Stimulated activated CD8-positive, alpha-beta memory T cell treated with anti-CD3 and anti-CD28 coated beads, Interleukin-2, amount 100 ng/mL, for 1 hour (primary cell): ENCODE results near the gene PRDM16.

ENCODE experiments used
- DNase-seq, 2 donors: peaks; one replicate each; pipeline ENCODE4 v3.0.0-alpha.2; 2020; ENCODE audit warnings: low read depth in 2 of 2

PRDM16 gene

DNA sequence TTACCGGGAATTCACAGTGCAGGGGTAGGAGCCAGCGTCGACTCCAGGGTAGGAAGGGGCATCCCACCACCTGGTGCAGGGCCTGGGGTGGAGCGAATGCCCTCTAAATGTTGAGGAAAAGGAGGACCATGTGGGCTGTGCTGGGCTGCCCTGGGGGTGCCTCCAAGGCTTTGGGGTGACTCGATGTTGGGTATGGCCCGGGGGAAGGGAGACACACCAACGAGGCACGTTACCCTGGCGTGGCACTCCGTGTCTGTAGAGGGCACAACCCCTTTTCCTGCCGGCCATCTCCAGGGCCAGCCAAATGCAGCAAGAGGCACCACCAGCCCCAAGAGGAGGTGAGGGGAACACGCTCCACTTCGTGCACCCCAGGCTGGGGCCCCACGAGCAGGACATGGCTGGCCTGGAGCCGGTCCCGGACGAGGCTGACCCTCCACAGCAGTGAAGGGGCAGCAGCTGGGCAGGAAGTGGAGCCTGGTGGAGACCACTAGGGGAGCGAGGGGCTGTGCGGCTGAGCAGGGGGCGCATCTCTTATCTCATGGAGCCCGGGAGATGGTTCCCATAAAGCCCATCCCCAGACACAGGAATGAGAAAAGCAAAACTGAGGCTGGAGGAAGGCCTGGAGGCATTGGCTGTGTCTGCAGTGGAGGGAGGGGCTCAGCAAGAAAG lies 36.5 kb upstream of the PRDM16 start:
- DNase-seq: no peak

DNA sequence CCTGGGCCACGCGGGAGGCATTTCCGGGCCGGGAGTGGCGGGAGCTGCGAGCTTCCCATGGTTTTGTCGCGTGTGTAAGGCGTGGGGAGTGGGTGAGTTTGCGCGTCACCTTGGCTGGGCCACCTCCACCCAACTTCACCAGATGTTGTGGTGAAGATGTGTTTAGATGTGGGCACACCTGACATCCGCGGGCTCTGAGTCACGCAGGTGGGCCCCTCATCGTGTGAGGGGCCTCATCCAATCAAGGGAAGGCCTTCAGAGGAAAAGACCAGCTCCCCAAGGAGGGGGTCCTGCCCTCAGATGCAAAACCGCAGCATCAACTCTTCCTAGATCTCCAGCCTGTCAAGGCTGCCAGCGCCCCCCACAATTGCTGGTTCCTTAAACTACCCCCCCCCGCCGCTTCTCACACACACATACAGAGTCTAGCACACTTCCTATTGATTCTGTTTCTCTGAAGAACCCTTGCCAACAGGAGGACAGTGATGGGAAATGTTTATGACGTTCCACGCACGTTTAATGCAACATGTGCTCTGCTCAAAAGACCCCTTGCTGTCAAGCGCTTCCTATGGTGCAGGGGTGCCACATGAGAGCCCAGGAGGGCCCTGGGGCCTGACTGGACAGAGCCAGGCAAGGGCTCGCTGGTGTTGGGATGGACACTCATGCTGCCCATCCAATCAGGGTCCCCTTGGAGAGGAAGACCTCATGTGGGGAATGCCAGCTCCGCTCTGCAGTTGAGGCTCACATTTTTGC lies 35.8 kb upstream of the PRDM16 start:
- peak in 1 of 2 donors; percentile 17 for DNase-seq

DNA sequence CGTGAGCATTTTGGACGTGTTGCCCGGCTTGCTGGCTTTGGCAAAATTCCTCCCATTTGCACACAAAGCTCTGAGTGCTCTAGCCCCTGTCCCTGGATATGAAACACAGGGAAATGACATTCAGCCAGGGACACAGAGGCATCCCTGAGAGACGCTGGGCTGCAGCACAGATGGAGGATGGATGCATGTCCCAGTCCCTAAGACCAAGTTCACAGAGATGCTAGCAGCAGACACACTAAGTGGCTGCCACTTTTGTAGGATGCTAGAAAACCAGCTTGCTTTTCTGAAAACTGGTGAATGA lies 35.3 kb upstream of the PRDM16 start:
- DNase-seq: no peak

DNA sequence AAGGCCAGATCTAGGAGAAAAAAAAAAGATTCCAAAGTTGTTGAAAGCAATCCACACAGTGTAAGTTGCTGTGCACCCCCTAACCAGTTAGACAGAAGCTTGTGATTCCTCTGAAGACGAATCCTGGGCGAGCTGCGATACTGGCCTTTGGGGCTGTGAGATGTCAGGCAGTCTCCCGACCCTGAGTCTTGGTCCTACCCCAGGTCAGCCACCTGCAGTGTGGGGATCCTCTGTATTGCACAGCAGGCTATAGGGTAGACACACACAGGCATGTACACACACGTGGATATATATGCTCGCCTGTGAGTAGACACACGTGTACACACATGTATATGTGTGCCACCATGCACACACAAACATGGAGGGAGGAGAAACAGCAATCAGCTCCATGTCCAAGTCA lies 34.8 kb upstream of the PRDM16 start:
- no peak for DNase-seq

DNA sequence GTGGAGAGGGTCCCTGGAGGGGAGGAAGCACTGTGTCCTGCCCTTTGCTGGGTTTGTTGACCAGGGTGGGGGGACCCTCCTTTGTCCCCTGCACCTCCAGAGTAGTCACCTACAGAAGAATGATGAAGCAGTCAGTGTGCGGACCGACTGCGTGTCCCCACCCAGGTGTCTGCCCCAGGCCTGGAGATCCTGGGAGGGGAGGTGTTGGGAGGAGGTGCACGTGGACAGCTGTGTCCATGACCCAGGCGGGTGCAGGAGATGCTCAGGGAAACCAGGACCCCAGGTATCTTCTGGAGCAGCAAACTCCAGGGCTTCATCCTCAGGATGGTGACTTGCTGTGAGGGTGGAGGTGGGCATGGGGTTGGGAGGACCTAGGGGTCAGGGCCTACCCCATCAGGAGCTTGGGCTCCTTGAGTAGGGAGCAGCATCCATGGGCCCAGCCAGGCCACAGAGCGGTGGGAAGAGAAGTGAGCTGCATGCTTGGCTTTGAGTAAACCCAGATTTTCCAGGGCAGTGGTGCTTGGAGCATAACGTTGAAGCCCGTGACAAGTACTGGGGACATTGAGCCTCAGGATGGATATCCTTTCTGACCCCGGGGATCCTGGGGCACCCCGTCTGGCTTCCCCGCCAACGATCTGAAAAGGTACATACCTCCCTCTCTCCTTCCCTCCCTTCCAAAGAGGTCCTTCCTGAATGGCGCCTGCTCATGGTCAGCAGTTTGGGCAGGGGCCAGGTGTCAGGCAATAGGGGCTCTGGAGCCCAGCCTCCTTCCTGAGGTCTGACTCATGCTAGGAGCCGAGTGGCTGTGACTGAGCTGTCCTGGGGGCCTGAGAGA lies 34.1 kb upstream of the PRDM16 start:
- no peak for DNase-seq

DNA sequence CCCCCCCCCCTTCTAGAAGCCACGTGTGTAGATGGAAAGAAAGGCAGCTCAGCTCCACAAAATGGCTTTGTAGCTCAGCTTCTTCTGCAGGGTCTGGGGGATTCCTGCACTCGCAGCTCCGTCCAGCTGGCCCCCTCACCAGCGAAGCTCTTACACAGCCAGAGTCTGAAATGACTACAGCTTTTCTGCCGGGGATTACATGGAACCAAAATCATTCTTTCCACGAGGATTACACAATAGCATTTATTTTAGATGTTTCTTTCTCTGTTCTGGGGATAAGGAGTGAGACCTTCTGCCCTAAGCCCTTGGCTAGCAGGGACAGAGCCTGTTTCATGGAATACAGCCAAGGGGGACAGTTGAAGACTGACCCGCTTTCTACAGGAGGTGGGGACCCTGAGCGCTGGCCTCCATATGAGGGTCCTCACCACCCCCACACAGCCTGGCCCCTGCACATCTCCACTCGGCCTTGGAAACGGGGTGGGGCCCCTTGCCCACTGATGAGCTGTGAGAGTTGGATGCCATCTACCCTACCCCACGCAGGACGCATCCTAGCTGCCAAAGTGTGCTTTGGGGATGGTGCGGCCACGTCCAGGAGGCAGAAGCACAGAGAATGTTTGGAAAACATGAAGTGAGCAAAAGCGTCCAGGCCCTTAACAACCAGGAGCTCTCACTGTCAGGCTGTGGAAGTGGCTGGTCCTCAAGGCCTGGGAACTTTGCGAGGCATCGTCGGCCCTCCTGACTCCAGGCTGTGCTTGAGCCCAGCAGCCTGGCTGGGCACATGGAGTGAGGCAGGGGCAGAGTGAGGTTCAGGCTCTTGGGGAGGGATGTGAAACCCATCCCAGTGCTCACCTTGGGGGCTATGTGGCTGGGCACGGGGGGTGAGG lies 33.2 kb upstream of the PRDM16 start:
- DNase-seq: no peak

DNA sequence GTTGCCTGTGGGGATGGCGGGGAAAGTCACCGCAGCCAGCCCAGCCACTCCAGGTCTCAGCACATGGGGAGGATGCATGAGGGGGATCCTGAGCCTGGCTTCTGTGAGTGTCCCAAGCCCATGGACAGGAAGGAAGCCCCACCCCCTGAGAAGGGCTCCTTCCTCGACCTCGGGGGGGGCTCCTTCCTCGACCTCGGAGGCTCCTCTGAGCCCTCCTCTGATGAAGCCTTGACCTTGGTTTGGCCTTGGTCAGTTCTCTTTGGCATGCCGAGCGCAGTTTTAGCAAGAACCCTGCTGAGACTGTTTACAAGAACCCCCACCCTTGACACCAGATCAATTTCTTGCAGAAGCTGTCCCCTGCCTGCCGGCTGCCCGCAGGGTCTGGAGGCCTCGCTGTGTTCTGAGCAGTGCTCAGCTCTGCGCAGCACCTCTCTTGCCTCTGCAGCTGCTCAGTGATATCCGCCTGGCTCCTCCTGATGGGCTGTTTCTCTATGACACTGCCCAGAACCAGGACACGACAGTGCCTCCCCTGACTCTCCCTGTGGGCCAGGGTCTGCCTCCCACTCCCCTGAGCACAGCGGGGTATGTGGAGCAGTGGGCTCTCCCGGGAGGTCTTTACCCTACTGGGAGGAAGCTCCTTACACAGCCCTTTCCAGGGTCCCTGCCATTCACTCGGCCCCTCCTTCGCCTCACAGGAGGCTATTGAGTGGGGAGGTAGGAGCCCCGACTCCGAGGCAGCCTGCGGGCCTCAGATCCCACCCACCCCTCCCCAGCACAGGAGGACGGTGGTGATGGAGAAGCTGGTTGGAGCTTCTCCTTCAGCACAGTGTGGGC lies 32.3 kb upstream of the PRDM16 start:
- no peak for DNase-seq

DNA sequence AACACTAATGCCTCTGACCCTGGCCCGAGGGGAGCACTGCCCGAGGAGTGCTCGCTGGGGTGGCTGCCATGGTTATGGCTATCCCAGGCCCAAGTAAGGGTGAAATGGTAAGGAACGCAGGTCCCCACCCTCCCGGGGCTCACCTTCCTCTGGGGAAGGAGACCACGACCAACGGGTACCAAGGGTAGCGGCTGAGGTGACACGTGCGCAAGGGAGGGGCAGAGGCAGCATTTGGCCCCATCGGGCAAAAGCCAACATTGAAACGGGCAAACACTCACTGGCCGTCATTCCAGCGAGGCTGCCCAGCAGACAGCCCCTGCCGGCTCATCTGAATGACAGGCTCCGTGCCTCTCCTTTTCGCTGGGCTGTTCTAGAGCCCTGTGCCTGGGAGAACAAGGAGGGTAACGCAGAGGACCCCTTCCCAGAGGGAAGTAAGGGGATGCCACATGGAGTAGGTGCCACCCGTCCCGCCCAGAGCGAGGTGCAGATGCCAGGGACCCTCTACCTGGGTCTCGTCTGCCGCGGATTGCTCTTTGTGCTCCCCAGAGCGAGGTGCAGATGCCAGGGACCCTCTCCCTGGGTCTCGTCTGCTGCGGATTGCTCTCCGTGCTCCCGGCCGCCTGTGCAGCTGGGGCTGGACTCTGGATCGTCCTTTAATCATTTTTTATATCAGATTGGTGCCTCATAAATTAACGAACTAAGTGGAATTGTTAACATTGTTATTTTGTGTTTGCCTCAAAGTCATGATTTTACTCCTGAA lies 31.5 kb upstream of the PRDM16 start:
- no peak for DNase-seq

DNA sequence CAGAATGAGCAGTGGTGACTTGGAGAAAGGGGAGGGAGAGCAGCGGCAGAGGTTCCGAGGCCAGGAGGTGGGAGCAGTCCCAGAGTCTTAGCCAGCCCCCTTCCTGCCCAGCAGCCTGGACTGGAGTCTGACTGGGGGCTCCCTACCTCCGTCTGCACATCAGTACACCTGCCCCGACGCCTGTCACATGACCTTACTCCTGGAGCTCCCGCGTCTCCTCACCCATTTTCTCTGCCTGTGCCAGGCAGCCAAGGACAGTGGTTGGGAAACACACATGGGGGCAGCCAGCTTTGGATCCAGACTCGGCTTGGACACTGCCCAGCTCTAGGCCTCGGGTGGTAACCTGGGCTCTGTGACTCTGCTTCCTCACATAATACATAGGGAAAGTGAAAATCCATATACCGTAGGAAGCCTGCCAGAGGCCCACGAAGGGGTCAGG lies 30.9 kb upstream of the PRDM16 start:
- DNase-seq: no peak

DNA sequence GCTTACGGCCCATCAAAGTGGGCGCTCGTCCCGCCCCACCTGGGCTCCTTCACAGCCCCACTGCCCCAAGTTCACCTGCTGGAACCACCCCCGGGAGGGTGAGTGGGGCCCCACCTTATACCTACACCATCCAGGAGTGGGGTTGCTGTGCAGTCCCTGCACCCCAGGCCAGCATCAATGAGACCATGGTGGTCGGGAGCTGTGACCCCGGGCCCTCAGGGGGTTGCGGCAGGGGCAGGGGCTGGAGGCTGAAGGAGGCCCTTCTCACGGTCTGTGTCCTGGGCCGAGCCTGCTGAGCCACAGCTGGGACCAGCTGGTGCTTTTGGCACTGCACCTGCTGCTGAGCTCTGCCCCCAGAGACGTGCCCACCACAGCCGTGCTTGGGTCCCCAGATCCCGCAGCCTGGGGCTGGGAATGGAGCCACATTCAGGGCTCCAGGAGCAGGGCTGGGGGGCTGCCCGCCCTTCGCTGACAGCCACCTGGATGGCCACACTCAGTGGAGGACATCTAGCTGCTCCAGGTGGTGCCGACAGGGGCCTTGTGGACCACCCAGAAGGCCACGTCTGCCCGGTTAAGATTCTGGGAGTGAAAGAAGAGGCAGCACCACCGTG lies 30.3 kb upstream of the PRDM16 start:
- DNase-seq: no peak

DNA sequence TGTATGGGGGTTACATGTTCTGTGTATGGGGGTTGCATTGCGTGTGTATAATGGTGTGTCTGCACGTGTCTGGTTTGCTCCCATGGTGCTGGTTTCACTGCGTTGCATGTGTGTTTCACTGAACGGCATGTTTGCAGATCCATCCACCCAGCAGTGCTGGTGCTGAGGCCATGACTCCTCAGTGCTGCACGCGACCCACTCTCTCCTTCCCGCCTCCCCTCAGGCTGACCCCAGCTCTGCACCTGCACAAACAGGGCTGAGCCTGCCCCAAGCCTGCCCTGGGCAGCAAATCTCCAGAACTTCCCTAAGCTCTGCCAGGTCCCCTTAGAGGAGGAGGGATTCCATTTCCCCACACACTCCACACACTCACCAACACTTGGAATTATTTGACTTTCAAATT lies 29.0 kb upstream of the PRDM16 start:
- DNase-seq: no peak

DNA sequence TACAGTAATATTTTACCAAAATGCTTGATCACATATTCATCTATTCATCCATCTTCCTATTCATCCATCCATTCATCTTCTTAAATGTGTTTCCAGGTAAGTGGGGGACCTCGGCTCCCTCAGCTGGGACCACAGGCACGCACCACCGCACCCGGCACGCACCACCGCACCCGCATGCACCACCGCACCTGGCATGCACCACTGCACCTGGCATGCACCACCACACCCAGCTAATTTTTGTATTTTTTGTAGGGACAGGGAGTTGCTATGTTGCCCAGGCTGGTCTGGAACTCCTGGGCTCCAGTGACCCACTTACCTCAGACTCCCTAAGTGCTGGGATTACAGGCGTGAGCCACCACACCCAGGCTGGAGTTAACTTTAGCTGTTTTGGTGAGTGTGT lies 26.5 kb upstream of the PRDM16 start:
- DNase-seq: no peak

DNA sequence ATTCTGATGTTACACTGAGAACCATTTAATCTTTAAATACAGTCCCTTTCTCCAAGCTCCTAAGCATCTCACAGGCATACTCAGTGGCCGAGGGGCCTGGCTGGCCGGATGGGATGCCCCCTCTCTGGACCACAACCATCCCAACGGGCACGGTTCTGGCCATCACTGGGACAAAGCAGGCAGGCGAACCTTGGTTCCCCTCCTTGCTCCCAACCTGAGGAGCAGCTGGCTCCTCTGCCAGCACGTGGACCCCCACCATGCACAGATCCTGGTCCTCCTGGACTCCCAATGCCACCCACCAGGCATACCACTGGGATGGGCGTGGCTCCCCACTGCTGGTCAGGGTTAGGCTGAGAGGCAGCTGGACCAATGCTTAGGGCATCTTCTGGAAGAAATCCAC lies 19.8 kb upstream of the PRDM16 start:
- no peak for DNase-seq

DNA sequence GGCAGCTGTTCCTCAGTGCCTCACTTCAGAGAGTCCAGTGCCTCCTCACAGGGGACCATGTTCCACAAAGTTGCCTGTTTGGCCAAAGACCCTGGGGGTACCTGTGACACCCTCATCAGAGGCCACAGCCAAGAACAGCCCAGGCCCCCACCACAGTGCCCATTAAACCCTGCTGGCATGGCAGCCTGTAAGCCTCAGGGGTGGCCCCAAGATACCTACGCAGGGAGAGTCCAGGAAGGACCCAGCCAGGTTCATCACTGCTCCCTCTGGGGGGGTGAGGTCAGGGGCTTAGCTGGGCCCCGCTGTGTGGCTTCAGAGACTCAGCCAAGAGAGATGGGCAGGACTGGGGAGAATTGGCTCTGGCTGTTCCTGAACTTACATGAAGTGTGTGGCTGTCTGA lies 19.1 kb upstream of the PRDM16 start:
- DNase-seq: no peak

DNA sequence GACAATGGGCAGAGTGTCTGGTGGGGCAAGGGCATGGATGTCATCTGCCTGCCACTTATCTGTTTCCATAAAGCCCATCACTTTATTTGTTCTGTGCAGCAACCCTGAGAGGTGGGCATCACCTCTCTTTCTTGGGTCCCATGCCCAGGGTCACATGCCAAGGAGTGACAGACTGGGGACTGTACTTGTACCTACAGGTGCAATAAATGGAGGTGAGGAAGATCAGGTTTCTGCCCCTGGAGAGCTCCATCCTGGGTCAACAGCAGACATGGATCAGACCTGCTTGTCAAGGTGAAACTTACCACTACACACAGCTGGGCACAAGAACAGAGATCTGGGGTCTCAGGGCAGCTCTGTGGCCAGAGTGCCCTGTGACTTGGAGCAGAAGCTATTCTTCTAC lies 18.4 kb upstream of the PRDM16 start:
- no peak for DNase-seq

DNA sequence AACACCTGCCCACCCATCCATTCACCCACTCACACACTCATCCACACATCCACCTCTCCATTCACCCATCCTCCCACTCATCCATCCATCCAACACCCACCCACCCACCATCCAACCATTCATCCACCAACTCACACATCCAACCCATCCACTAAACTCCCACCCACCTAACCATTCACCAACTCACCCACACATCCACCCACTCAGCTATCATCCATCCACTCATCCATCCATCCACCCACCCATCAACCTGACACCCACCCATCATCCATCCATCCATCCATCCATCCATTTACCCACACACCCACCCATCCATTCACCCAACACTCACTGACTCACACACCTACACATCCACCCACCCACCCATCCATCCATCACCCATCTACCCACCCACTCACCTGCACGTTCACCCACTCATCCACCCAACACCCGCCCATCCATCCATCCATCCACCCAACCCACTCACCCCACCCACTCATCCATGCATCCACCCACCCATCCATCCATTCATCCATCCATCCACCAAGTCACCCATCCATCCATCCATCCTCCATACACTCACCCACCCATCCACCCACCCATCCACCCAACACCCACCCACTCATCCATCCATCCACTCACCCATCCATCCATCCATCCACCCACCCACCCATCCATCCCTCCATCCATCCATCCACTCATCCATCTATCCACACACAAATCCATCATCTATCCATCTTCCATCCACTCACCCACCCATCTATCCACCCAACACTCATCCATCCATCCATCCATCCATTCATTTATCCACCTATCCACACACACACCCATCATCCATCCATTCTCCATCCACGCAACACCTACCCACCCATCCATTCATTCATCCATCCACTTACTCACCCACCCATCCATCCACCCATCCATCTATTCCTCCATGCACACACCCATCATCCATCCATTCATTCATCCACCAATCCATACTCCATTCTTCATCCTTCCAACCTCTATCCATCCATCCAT lies 17.4 kb upstream of the PRDM16 start:
- DNase-seq: no peak

DNA sequence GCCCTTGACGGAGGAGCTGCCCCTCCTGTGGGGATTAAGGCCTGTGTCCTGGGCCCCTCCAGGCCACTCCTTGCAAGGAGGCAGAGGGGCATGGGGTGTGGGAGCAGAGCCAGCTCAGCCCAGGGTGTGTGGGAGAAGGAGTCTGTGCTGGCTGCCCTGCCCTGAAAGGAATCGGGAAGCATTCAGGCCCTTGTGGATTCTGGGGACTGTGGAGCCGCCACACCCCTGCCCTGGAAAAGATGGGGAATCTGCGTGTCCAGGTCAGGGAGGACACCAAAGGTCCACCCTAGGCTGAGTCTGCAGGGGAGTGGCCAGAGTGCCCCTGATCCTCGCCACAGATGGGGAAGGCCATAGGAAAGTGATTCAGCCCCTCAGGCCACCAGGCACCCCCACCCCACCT lies 16.5 kb upstream of the PRDM16 start:
- no peak for DNase-seq

DNA sequence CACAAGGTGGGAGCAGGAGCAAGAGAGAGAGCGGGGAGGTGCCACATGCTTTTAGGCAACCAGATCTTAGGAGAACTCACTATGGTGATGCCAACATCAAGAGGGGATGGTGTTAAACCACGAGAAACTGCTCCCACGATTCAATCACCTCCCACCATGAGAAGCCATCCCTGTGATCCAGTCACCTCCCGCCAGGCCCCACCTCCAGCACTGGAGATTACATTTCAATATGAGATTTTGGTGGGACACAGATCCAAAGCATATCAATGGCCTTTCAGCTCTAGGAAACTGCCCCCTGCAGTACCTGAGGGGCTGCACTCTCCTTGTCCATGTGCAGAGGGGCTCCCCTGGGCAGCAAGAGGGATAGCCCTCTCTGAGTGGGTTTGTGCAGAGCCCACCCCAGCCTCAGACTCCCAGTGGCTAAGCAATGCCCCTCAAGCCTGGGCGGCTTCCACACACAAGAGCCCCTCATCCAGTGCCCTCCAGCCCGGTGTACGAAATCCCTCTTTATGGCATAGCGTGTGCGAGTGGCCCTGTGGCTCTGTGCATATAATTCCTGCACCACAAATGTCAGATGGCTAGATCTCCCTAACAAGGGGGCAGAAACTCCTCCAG lies 15.5 kb upstream of the PRDM16 start:
- no peak for DNase-seq
